Endometrial microvascular endothelial cells (primary cell): ENCODE measurements around the gene SLC22A17. TPM values are rescaled to one million over a fixed set of nuclear protein-coding genes. Genes with fewer than 3 reads are reported as not detected.

Experiments used
- in situ Hi-C: cut with HindIII; loops from 2 replicates; pipeline ENCODE4 v1.10.0; 2017; ENCODE audit warnings: low sequenced_read_pairs, low pct_unique_long_range_greater_than_20kb; ENCODE audit errors: inconsistent ontology term
- total RNA-seq: library from RNA; depleted of rRNA; stranded (reverse); fragments of >200 nt; gene quantifications from one replicate; pipeline ENCODE4 v1.2.3, GENCODE V29; 2015; ENCODE audit errors: inconsistent ontology term

The SLC22A17 gene
- total RNA-seq, 1 donor from 2014 or later: 0.09 TPM

DNA sequence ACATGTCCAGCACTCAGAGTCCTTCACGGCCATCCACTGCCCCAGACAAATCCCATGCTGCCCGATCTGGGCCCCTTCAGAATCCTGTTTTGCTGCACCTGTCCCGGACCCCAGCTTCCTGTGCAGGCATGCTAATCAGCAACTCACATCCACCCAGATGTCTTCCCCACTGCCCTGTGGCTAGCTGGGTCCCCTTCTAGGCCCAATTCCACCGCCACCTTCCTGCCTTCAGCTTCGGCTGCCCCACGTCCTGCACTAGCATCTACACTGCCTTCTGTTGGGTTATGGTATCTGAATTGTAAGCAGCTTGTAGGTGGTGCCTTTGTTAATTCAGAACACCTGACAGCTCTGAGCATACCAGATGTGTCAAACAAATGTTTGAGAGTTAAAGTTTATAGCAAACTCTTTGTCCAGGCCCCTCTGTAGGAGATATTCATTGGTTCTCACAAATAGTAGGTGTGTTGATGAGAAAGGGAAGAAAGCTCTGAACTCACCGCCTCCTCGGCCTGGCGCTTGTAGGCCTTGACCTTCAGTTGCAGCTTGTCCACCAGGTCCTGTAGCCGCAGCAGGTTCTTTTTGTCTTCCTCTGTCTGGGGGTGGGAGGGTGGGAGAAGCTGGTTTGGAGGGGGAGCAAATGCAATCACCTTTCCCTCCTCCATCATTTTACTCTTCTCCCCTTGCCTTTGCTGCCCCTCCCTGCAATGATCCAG, 30.2 kb upstream of the SLC22A17 start:
- in situ Hi-C loops: no loop called here

GRCh38 chr14:23382276-23382675, 29.6 kb upstream of the SLC22A17 start:
- in situ Hi-C loops: no loop called here

- in situ Hi-C loops: no loop called here
Measured at GRCh38 chr14:23381871-23382270, 29.2 kb upstream of the SLC22A17 start.

DNA sequence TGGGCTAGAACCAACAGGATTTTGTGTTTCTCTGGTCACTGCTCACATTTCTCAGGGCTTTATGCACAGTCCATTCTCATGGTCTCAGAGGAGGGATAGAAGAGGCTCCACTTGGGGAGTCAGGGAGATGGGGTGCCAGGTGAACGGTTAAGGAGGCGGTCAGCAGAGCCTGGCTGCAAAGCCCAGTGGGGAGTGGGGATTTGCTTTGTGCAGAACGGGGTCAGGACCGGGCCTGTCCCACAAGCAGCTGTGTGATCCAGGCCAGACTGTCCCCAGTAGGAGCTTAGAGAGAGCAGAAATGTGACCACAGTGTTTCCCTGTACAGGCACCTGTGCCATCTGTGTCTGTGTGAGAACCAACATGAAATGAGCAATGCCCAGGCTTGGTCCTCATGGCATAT, 28.3 kb upstream of the SLC22A17 start:
- in situ Hi-C loops: no loop called here

DNA sequence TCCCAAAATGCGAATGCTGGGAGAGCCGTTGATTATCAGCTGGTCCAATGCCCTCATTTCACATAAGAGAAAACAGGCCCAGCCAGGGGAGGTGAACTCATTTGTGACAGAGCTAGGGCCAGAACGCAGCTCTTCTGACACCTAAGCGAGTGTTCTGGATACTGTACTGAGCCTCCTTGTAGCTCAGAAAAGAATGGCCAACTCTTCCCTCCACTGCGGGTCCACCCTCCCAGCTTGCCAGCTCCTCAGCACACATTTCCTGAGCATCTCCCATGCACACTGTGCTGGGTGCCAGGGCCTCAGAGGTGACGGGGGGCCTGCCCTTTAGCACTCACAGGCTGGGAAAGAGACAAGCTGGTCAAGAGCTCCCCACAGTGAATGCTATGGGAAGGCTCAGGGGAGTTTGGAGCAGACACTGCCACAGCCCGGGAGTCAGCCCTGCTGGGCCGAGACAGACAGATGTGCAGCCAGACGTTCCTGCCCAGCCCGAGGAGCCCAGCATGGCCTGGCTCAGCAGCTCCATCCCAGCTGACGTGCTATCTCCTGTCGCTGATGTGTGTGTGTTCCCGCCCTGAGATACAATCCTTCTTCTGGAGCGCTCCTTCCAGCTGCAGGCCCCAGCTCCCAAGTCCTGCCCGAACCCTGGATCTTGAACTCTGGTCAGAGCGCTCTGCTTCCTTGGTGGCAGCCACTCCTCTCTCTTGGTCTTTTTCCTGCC, 27.7 kb upstream of the SLC22A17 start:
- in situ Hi-C loops: no loop called here

GRCh38 chr14:23379366-23380196, 26.9 kb upstream of the SLC22A17 start:
- in situ Hi-C loops: no loop called here

GRCh38 chr14:23378612-23379220, 26.0 kb upstream of the SLC22A17 start:
- in situ Hi-C loops: no loop called here

GRCh38 chr14:23377573-23378563, 25.2 kb upstream of the SLC22A17 start:
- in situ Hi-C loops: no loop called here

DNA sequence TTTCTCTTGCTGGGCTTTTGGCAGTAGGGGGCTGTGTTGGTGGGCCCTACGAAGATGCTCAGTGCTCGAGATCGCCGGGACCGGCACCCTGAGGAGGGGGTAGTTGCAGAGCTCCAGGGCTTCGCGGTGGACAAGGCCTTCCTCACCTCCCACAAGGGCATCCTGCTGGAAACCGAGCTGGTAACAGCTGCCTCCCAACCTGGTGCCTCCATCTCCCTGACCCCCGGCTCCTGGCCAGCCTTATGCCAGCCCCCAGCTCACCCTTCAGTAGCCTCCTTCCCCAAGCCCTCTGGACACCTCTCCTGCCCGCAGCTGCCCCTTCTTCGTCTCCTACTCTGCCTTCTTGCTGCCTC, 24.5 kb upstream of the SLC22A17 start:
- in situ Hi-C loops: no loop called here

GRCh38 chr14:23376482-23377197, 24.0 kb upstream of the SLC22A17 start, which contains the start of gene CMTM5:
TSS of gene CMTM5 (plus strand) at chr14:23377046. CDS start at chr14:23377252, 206 bp downstream.
- in situ Hi-C loops: no loop called here

- in situ Hi-C loops: no loop called here
Measured at GRCh38 chr14:23375527-23376251, 23.0 kb upstream of the SLC22A17 start.

GRCh38 chr14:23373041-23373440, 20.4 kb upstream of the SLC22A17 start:
- in situ Hi-C loops: no loop called here

DNA sequence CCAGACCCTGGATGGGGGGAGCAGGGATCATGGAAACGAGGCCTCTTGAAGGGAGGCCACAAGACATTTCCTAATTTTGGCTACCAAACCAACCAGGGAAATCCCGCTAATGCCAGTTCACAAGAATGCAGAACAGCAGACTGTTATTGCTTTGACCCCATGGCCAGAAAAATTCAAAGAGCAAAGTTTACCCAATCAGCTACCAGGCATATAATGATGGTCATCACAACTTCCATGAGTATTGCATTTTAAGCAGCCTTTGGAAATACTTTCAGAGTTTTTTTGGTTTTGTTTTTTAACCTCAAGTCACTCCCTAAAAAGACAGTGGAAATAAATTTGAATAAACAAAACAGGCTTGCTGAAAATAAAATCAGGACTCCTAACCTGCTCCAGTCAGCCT, 19.8 kb upstream of the SLC22A17 start, which contains the start of gene IL25:
TSS of gene IL25 (plus strand) at position 301 of the 400 bp plus-strand sequence.
- in situ Hi-C loops: no loop called here

DNA sequence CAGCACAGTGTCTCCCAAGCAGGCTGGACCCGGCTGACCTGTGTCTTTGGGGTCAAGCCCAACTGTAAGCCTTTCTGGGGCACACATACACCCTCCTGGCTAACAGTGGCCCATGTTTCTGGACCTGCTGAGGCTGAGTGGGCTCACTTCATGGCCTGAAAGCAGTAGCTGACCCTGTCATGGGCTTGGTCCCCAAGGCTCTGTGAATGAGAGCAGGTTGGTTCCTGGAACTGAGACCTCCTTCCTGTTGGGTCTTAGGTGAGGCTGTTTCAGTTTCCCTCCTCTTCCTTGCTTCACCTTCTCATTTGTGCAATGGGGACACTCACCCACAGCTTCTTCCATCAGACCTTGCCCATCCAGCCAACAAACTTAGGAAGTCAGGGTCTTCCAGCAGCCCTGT, 19.2 kb upstream of the SLC22A17 start:
- in situ Hi-C loops: no loop called here

GRCh38 chr14:23370221-23370620, 17.5 kb upstream of the SLC22A17 start:
- in situ Hi-C loops: no loop called here

DNA sequence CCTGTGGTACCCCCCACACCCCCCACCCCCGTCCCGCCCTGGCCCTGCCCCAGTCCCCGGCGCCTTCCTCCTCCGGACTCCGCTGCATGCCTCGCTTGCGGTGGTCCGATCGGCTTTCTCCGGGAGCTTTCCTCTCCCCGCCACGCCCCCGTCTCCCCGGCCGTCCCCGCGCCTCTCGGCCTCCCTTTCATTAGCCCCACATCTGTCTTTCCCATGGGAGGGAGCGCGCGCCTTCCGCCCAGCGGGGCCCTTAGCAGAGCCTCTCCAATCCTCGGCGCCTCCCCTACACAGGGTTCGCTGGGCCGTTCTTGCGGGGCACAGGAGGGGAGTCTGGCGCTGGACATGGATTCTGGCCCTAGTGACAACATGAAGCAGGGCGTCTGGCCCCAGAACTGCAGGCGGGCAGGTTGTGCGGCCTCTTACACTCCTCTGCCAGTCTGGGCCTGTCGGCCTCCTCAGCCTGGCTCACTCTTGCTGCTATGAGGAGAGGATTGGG, 13.8 kb upstream of the SLC22A17 start:
- in situ Hi-C loops: no loop called here
